HPDE6-E6E7 (cell line): ENCODE data around the gene RSKR.
"Not testable (repeated sequence)": the region's sequence is repeated elsewhere in the genome, so short reads cannot be mapped to it uniquely, and the experiment has no call there.

Source experiments
- DNase-seq: peaks from one replicate; pipeline ENCODE4 v3.0.0; 2011; ENCODE audit warnings: missing footprints; ENCODE audit errors: extremely low spot score

The RSKR gene

GRCh38 chr17:28623696-28624095 is 9.7 kb upstream of the RSKR start:
- no peak for DNase-seq

GRCh38 chr17:28622186-28622585 is 8.2 kb upstream of the RSKR start:
- DNase-seq: no peak

GRCh38 chr17:28620010-28620409 is 6.0 kb upstream of the RSKR start:
- no peak for DNase-seq

- no peak for DNase-seq
These were observed 4.5 kb upstream of the RSKR start for GRCh38 chr17:28618464-28618863.

GRCh38 chr17:28616281-28616680 is 2.3 kb upstream of the RSKR start:
- no peak for DNase-seq

GRCh38 chr17:28615260-28615940 is 1.4 kb upstream of the RSKR start:
- DNase-seq: no peak

GRCh38 chr17:28612936-28613872 is 781 bp downstream of the RSKR start:
- peak; percentile 17 for DNase-seq

DNA sequence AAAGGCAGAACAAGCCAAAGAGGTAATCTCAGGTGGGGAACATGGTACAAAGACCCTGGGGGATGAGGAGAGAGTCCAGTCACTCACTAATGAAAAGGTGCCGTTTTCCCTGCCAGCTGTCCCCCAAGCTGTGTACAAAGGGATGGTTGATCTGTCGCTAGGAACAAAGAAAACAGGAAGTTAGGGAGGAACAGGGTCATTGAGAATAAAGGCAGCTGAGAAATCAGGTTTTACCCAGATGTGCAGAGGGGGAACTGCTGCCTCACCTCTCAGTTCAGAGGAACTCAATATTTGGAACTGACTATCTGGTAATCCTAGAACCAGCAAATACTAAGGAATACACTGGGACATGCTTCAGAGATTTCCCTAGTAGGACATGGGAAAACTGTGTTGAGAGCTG is 1.5 kb downstream of the RSKR start:
- no peak for DNase-seq

DNA sequence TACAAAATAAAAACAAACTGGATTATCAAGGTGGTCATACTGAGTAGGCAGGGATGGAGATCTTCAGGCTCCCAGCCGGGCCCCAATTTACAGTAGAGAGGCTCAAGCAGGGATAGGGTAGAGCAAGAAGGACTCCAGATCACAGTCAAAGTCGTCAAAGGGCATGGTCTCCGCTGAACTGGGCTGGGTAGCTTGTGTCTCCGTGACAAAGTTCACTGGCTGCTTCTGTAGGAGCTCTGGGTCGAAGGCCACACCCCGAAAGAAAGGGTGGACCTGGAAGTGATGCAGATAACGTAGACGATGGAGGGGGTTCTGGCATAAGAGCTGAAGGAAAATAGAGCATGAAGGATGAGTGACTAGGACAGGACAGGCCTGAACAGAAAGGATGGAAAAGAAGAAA is 3.6 kb downstream of the RSKR start:
- DNase-seq: no peak

GRCh38 chr17:28604031-28604430 is 10.0 kb downstream of the RSKR start:
- DNase-seq: not testable (repeated sequence)

GRCh38 chr17:28599311-28600184 is 14.4 kb downstream of the RSKR start:
- DNase-seq: peak; percentile 54

GRCh38 chr17:28598799-28599310 is 15.1 kb downstream of the RSKR start, which contains the start of gene SPAG5:
SPAG5 (minus strand) TSS chr17:28599025; CDS start chr17:28598946, 79 bp downstream.
- DNase-seq: peak; percentile 98

DNA sequence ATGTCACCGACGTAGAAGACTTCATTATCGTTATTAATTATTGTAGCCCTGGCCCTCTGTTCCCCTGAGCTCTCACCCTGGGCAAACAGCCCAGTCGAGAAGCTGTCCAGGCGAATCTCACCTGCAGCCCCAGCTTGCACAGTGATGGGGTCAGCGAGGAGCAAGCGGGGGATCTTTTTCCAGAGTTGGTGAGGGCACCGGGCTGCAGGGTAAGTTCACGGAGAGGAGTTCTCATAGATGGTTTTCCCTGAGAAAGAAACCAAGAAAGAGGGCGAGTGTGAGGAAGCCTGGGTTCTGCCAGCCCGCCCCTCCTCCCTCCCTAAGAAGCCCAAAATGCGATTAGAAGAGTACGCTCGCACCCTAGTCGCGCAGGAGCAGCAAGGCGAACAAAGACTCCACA is 15.6 kb downstream of the RSKR start:
- DNase-seq: no peak

- no peak for DNase-seq
These were observed 16.2 kb downstream of the RSKR start for GRCh38 chr17:28597606-28598383.

DNA sequence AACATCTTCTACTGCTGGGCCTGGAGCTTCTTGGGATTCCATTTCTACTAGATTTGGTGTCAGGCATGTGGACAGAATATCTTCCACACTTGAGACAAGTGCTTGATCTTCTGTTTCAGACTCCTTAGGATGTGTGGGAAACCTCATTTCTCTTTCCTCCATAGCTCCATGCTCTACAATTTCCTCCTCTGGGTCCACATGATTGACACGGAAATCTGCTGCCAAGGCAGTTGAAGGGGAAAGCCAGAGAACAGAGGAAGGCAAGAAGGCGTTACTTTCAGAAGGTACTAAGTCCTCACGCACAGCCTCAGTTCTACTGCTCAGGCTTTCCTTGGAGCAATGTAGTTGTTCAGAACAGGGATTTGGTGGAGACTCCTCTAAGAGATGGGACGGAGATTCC is 21.7 kb downstream of the RSKR start:
- DNase-seq: no peak

- DNase-seq: no peak
These were observed 28.1 kb downstream of the RSKR start for GRCh38 chr17:28585851-28586250.

DNA sequence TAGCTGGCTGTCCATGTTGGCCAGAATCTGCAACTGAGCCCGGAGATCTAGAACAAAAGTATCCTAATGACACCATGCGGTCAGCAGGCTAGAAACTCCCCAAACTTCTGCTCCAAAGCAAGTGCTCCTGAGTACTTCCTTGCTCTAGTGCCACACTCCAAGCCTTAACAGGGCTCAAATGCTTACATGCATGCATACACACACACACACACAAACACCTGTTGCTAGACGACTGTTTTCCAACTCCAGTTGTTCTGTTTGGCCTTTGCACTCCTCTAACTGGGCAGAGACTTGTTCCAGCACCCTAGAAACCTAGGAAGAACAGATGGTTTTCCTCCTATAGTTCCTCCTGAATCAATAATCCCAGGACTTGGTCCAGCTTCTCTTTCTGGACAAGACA is 29.6 kb downstream of the RSKR start:
- no peak for DNase-seq

GRCh38 chr17:28582513-28582912 is 31.5 kb downstream of the RSKR start:
- DNase-seq: no peak

- no peak for DNase-seq
These were observed 33.0 kb downstream of the RSKR start for GRCh38 chr17:28580959-28581358.

DNA sequence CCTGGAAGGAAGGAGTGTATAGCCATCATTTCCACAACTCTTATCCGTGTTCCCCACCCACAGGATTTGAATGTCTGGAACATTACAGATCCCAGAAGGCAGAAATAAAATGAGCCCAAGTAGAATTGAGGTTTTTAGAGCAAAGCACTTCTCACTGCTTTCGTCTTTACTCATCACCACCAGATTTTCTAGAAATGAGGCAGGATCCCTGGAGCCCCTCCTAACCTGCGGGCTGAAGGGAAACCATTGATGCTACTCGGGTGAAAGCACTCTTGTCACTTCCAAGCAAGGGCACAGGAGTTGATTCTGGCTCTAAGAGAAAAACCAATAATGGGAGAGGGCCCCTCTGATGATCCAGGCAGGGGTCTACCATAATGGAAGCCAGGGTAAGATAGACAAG is 34.5 kb downstream of the RSKR start:
- no peak for DNase-seq
